Cerebellar nuclear complex (tissue), 1 donor: ENCODE data around the gene LRP5.

Source experiments
- DNase-seq, 2 experiments: peaks; one replicate each; lab custom pipeline; 2025; lab: John Stamatoyannopoulos, UW

LRP5 gene

GRCh38 chr11:68371171-68372041 lies 59.0 kb downstream of the LRP5 start:
- DNase-seq, result no peak

GRCh38 chr11:68372114-68372513 lies 59.7 kb downstream of the LRP5 start:
- DNase-seq, result no peak

DNA sequence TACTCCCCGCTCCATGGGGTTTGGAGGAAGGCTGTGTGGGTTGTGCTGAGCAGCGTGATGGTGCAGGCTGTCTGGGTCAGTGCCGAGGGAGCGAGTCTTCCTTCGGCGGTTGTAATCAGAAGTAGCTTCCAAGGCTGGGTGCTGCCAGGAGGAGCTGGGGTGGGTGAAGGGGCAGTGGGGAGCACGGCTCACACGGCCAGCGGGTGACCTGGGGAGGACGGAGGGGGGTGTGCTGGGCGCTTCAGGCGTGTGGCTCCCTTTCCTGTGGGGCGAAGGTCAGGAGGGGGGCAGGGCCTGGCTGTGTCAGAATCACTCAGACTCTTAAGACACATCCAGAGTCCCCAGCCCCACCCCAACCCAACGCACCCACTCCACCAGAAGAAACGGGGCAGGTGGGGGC lies 60.2 kb downstream of the LRP5 start:
- no peak for DNase-seq

GRCh38 chr11:68373189-68373814 lies 60.9 kb downstream of the LRP5 start:
- DNase-seq, result no peak

GRCh38 chr11:68373815-68374501 lies 61.6 kb downstream of the LRP5 start:
- DNase-seq, result no peak

GRCh38 chr11:68374531-68374930 lies 62.1 kb downstream of the LRP5 start:
- no peak for DNase-seq

DNA sequence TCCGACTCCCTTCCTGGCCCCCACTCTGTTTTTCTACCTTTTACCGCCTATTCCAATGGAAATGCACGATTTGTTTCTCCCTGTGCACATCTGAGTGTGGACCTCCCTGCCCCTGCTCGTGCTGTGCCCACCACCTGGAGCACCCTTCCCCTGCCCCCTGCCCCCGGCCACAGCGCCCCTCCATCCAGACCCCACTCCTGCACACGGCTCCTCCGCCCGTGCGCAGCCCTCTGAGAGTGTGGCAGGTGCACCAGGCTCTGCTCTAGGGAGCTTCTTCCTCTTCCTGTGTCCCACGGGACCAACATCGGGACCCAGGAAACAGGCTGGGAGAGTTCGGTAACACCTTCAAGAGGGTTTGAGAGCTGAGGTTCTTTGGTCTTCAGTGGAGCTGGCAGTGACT lies 62.9 kb downstream of the LRP5 start:
- DNase-seq, result no peak

GRCh38 chr11:68375766-68376165 lies 63.4 kb downstream of the LRP5 start:
- DNase-seq, result no peak

- DNase-seq, result no peak
Measured at GRCh38 chr11:68377389-68377795, 65.0 kb downstream of the LRP5 start.

DNA sequence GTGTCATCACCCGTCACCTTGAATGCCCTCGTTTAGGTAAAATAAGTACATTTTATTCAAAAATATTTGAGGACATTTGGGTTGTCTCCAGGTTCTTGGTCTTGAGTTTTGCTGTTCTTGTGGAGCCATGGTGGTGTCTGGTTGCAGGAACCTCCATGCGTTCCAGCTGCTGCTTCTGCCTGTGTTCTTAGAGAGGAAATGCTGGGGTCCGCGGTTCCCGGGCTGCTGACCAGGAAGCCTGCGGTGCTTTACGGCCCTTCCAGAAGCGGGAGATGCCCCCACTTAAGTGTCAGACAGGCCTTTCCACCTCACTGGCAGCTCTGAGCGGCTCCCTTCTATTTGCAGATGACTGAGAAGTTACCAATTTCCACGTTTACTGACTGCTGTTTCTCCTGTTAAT lies 66.8 kb downstream of the LRP5 start:
- DNase-seq, result no peak

DNA sequence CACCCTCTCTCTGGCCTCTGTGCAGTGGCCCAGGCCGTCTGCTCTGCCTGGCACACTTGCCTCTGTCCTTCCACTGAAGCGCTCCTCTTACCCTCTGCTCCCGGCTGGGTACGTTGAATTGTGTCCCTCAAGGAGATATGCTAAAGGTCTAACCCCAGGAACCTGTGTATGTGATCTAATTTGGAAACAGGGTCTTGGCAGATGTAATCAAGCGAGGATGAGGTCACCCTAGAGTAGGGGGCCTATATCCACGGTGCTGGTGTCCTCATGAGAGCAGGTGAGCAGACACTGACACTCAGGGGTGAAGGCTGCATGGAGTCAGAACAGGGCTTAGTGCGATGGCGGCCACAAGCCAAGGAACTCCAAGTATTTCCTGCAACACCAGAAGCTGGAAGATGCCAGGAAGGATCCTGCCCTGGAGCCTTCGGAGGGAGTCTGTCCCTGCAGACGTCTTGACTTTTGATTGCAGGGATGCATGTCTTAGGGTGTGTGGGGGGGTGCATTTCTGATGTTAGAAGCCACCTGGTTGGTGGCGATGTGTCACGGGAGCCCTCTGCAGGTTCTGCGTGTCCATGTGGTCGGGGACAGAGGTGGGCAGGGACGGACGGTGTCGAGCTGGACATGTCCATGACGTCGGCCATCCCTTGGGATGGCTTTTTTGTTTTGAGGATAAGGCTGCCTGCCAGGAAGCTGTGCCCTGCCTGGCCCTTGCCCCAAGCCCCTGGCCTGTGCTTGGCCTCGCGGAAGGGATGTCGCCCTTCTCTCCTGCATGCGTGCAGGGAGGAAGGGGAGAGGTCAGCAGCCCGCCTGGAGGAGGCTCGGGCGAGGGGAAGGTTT lies 68.6 kb downstream of the LRP5 start:
- no peak for DNase-seq

DNA sequence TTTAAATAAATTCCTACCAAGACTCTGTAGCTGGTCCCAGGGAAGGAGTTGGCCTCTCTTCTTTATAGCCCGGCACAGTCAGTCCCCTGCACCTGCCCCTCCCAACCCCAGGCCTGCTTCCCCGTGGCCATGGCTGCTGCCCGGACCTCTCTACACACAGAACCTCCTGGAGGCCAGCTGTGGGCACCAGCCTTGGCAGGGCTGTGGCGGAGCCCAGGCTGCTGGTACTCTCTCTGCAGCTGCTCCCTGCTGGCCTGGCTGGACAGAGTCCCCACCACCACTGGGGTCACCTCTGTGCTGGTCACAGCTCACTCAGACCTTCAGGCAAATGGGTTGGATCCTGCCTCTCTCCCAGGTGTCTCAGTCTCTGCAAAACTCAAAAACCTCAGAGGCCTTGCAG lies 69.3 kb downstream of the LRP5 start:
- no peak for DNase-seq

- DNase-seq, result no peak
Measured at GRCh38 chr11:68382358-68382998, 70.1 kb downstream of the LRP5 start.

GRCh38 chr11:68383976-68384501 lies 71.6 kb downstream of the LRP5 start:
- DNase-seq, result no peak

- DNase-seq, result no peak
Measured at GRCh38 chr11:68384530-68385081, 72.2 kb downstream of the LRP5 start.

DNA sequence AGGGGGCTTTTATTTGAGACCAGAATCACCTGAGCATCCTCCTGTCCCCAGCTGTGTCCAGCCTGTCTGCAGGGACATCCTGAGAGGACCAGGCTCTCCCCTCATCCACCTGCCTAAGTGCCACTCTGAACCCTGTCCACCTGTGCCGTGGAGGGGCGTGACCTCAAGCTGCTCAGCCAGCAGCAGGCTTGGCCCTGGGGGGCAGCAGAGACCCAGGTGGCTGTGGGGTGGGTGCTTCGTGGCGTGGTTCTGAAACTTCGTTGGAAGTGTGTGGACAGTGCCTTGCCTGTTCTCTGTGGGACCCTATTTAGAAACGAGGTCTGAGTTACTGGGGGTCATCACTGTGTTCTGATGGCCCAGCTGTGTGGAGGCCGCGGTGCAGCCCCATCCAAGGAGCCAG lies 72.7 kb downstream of the LRP5 start:
- DNase-seq, result no peak

DNA sequence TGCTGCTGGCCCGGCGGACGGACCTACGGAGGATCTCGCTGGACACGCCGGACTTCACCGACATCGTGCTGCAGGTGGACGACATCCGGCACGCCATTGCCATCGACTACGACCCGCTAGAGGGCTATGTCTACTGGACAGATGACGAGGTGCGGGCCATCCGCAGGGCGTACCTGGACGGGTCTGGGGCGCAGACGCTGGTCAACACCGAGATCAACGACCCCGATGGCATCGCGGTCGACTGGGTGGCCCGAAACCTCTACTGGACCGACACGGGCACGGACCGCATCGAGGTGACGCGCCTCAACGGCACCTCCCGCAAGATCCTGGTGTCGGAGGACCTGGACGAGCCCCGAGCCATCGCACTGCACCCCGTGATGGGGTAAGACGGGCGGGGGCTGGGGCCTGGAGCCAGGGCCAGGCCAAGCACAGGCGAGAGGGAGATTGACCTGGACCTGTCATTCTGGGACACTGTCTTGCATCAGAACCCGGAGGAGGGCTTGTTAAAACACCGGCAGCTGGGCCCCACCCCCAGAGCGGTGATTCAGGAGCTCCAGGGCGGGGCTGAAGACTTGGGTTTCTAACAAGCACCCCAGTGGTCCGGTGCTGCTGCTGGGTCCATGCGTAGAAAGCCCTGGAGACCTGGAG lies 74.1 kb downstream of the LRP5 start:
- no peak for DNase-seq

DNA sequence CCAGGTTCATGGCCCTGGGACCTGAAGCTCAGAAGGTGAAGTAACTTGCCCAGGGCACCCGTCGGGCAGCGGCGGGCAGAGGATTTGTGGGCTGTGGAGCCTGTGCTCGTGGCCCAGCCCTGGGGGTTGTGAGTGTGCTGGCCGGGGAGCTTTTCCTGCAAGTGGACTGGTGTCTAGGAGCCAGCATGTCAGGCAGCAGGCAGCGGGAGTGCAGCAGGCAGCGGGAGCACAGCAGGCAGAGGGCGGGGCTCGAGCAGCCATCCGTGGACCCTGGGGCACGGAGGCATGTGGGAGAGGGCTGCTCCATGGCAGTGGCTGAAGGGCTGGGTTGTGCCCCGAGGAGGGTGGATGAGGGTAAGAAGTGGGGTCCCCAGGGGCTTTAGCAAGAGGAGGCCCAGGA lies 75.4 kb downstream of the LRP5 start:
- no peak for DNase-seq

GRCh38 chr11:68388595-68389198 lies 76.3 kb downstream of the LRP5 start:
- no peak for DNase-seq

- DNase-seq, result no peak
Measured at GRCh38 chr11:68390315-68390714, 77.9 kb downstream of the LRP5 start.
